Measurements from ENCODE around the gene ZMAT5.

- no peak for TF ChIP-seq REST (IDR thresholded peaks at IDR 0.05; ENCODE audit: low read depth)
- no peak for TF ChIP-seq CTCF (IDR thresholded peaks at IDR 0.05 in 2 of 3, conservative IDR thresholded peaks at IDR 0.05 in 1 of 3; ENCODE audit: borderline replicate concordance in 1 of 3, insufficient read depth in 1 of 3, low read depth in 2 of 3, low read length in 2 of 3)
- no peak for TF ChIP-seq POLR2A (IDR thresholded peaks at IDR 0.05; ENCODE audit: borderline replicate concordance, extremely low read depth, insufficient read depth, insufficient read length)
- TF ChIP-seq EZH2 (IDR thresholded peaks at IDR 0.05): no peak
- TF ChIP-seq RAD21 (IDR thresholded peaks at IDR 0.05; ENCODE audit: low read depth): no peak
- no peak for TF ChIP-seq EZH2phosphoT487 (IDR thresholded peaks at IDR 0.05; ENCODE audit: borderline replicate concordance)
- no peak for TF ChIP-seq SIN3A (IDR thresholded peaks at IDR 0.05; ENCODE audit: low read depth)
- TF ChIP-seq CEBPB (IDR thresholded peaks at IDR 0.05; ENCODE audit: low read depth): no peak
- TF ChIP-seq SRF (IDR thresholded peaks at IDR 0.05; ENCODE audit: low read depth): no peak
- TF ChIP-seq EGR1 (IDR thresholded peaks at IDR 0.05; ENCODE audit: low read depth): no peak
These were observed 33.2 kb downstream of the ZMAT5 start for GRCh38 chr22:29733362-29734201.
